ENCODE data around the gene RAD51B. TPM values are rescaled to one million over a fixed set of nuclear protein-coding genes. Genes with fewer than 3 reads are reported as not detected.

RAD51B gene
- total and polyA plus RNA-seq, 4 donors: 2.5 to 95.0 (median 9.6) TPM

- WGBS, 2 donors: 71 to 88% methylated on average over 5 of the region's 5 CpGs
- no peaks in the 10 kb centered on the region for H3K27me3 ChIP-seq (ENCODE audit: control insufficient read depth in 3 of 3, insufficient read depth in 3 of 3, low read length in 2 of 3)
- H3K9me3 ChIP-seq (ENCODE audit: control insufficient read depth in 4 of 4, insufficient read depth in 3 of 4, low read length in 3 of 4): no peaks in the 10 kb centered on the region
- no peak overlapping the region for H3K9ac ChIP-seq (ENCODE audit: insufficient read depth in 1 of 2, low read length in 2 of 2)
- H3K4me3 ChIP-seq: no peak overlapping the region
- no peak for TF ChIP-seq CTCF (IDR thresholded peaks at IDR 0.05; ENCODE audit: control extremely low read depth, extremely low read depth)
- ATAC-seq (ENCODE audit: insufficient read depth, low FRiP score) (peak; percentile 21), DNase-seq (peak; percentile 71 to 93 (median 89))
- H3K4me1 ChIP-seq (ENCODE audit: control insufficient read depth in 5 of 5, insufficient read depth in 5 of 5, low read length in 5 of 5): peaks cover 2 to 42% (median 29%) of the 10 kb centered on the region in 5 donors
- H3K27ac ChIP-seq (ENCODE audit: low read depth in 1 of 2, low read length in 1 of 2): peak overlapping the region; percentile 41 to 47
- no peaks in the 10 kb centered on the region for H3K36me3 ChIP-seq (ENCODE audit: control insufficient read depth in 4 of 4, insufficient read depth in 4 of 4, low read length in 4 of 4)
Observed at GRCh38 chr14:68544081-68544892, 724.7 kb downstream of the RAD51B start.

- Histone ChIP-seq H3K9me3 (ENCODE audit: control insufficient read depth in 4 of 4, insufficient read depth in 3 of 4, low read length in 3 of 4) (no peaks in the 10 kb centered on the region), H3K4me3 (no peak overlapping the region), H3K36me3 (ENCODE audit: control insufficient read depth in 4 of 4, insufficient read depth in 4 of 4, low read length in 4 of 4) (no peaks in the 10 kb centered on the region), H3K27me3 (ENCODE audit: control insufficient read depth in 3 of 3, insufficient read depth in 3 of 3, low read length in 2 of 3) (no peaks in the 10 kb centered on the region), H3K4me1 (ENCODE audit: control insufficient read depth in 5 of 5, insufficient read depth in 5 of 5, low read length in 5 of 5) (peaks cover 19 to 53% (median 34%) of the 10 kb centered on the region in 5 donors), H3K9ac (ENCODE audit: insufficient read depth in 1 of 2, low read length in 2 of 2) (no peak overlapping the region), H3K27ac (ENCODE audit: low read depth in 1 of 2, low read length in 1 of 2) (peak overlapping the region; percentile 82 to 98)
- WGBS, 2 donors: 98% methylated on average over 5 of the region's 5 CpGs
- TF ChIP-seq CTCF (IDR thresholded peaks at IDR 0.05; ENCODE audit: control extremely low read depth, extremely low read depth): no peak
- DNase-seq (no peak), ATAC-seq (ENCODE audit: insufficient read depth, low FRiP score) (no peak)
Observed at GRCh38 chr14:68546839-68547238, 727.3 kb downstream of the RAD51B start.

GRCh38 chr14:68547305-68548193, 728.0 kb downstream of the RAD51B start:
- DNase-seq (no peak), ATAC-seq (ENCODE audit: insufficient read depth, low FRiP score) (peak; percentile 73)
- WGBS, 2 donors: 73 to 90% methylated on average over 12 of the region's 12 CpGs
- H3K36me3 ChIP-seq (ENCODE audit: control insufficient read depth in 4 of 4, insufficient read depth in 4 of 4, low read length in 4 of 4): no peaks in the 10 kb centered on the region
- H3K27ac ChIP-seq (ENCODE audit: low read depth in 1 of 2, low read length in 1 of 2): peak overlapping the region; percentile 82 to 98
- no peaks in the 10 kb centered on the region for H3K27me3 ChIP-seq (ENCODE audit: control insufficient read depth in 3 of 3, insufficient read depth in 3 of 3, low read length in 2 of 3)
- TF ChIP-seq CTCF (IDR thresholded peaks at IDR 0.05; ENCODE audit: control extremely low read depth, extremely low read depth): no peak
- no peaks in the 10 kb centered on the region for H3K9me3 ChIP-seq (ENCODE audit: control insufficient read depth in 4 of 4, insufficient read depth in 3 of 4, low read length in 3 of 4)
- no peak overlapping the region for H3K4me3 ChIP-seq
- H3K4me1 ChIP-seq (ENCODE audit: control insufficient read depth in 5 of 5, insufficient read depth in 5 of 5, low read length in 5 of 5): peaks cover 19 to 53% (median 38%) of the 10 kb centered on the region in 5 donors
- peak overlapping the region in 1 of 2 donors; percentile 46 for H3K9ac ChIP-seq (ENCODE audit: insufficient read depth in 1 of 2, low read length in 2 of 2)
